K562 (cell line): ENCODE measurements around the gene C1orf116. TPM values are rescaled to one million over a fixed set of nuclear protein-coding genes. Genes with fewer than 3 reads are reported as not detected.

Source experiments
- ETV5 ChIP-seq: sonication (generic); formaldehyde crosslinking; IDR thresholded peaks from 2 replicates; pipeline ENCODE4 v1.4.0; 2020; ENCODE audit warnings: low read depth, mild to moderate bottlenecking, missing genetic modification reagents
- MAFK ChIP-seq: IDR thresholded peaks from 2 replicates; pipeline ENCODE4 v1.6.1; 2011; ENCODE audit warnings: low read length, improper control_type of control experiment
- NCOA1 ChIP-seq: fragments of 450-650 bp; IDR thresholded peaks from 2 replicates; pipeline ENCODE4 v1.6.1; 2016; ENCODE audit warnings: low read depth
- POLR2H ChIP-seq: IDR thresholded peaks from 2 replicates; pipeline ENCODE4 v1.6.1; 2016; ENCODE audit warnings: missing genetic modification characterization, low read depth, mild to moderate bottlenecking, control low read depth, missing compliant biosample characterization, moderate library complexity
- PTRF ChIP-seq: fragments of 450-650 bp; IDR thresholded peaks from 2 replicates; pipeline ENCODE4 v1.6.1; 2016; ENCODE audit warnings: mild to moderate bottlenecking, missing genetic modification characterization, missing compliant biosample characterization
- polyA plus RNA-seq, 8 experiments: library from polyadenylated mRNA; depleted of rRNA in 4 of 8; stranded (reverse) in 5 of 8; unstranded in 3 of 8; fragments of >200 nt; fragmentation: Nextera tagmentation in 2 of 8; fragmentation: Illumina TruSeq in 1 of 8; extraction: Ambion mirVana in 2 of 8; extraction: Trizol in 1 of 8; gene quantifications; 2 replicates each; pipeline versions ENCODE4 v1.2.1 to v1.2.3, GENCODE V29; 2011 to 2014; ENCODE audit warnings: inconsistent platforms in 1 of 8, missing spikeins in 1 of 8
- total RNA-seq, 7 experiments: library from RNA; depleted of rRNA in 6 of 7; stranded (reverse); fragments of >200 nt in 6 of 7; fragmentation: Illumina TruSeq in 2 of 7; extraction: Trizol in 2 of 7; gene quantifications; 2 replicates each; pipeline versions ENCODE4 v1.2.1 to v1.2.3, GENCODE V29; 2011 to 2021; ENCODE audit warnings: low replicate concordance in 1 of 7
- TF ChIP-seq, protein P1 (sequence below): fragments of 200-600 bp; sonication (generic); IDR thresholded peaks from one replicate; pipeline ENCODE4 v1.6.1; 2012; ENCODE audit warnings: mild to moderate bottlenecking, low read depth, low read length, inconsistent platforms
- TF ChIP-seq, protein P2 (sequence below): fragments of 250-450 bp; sonication (Bioruptor Pico); IDR thresholded peaks from 2 replicates; pipeline ENCODE4 v1.4.0; 2020; ENCODE audit warnings: mild to moderate bottlenecking
- TF ChIP-seq, protein P3 (sequence below): fragments of 450-650 bp; conservative IDR thresholded peaks from 2 replicates; pipeline ENCODE4 v1.6.1; 2016; ENCODE audit warnings: missing genetic modification characterization, low read depth, mild to moderate bottlenecking, missing compliant biosample characterization, moderate library complexity
- TF ChIP-seq, protein P4 (sequence below): fragments of 250-450 bp; sonication (Bioruptor Pico); IDR thresholded peaks from 2 replicates; pipeline ENCODE4 v1.8.0; 2022; ENCODE audit warnings: inconsistent platforms

C1orf116 gene
- total and polyA plus RNA-seq, 9 of the 15 experiments (the other 6 are each of a cell fraction or from before 2014, with no cell fraction given): 0.62 to 3.0 (median 0.95) TPM

DNA sequence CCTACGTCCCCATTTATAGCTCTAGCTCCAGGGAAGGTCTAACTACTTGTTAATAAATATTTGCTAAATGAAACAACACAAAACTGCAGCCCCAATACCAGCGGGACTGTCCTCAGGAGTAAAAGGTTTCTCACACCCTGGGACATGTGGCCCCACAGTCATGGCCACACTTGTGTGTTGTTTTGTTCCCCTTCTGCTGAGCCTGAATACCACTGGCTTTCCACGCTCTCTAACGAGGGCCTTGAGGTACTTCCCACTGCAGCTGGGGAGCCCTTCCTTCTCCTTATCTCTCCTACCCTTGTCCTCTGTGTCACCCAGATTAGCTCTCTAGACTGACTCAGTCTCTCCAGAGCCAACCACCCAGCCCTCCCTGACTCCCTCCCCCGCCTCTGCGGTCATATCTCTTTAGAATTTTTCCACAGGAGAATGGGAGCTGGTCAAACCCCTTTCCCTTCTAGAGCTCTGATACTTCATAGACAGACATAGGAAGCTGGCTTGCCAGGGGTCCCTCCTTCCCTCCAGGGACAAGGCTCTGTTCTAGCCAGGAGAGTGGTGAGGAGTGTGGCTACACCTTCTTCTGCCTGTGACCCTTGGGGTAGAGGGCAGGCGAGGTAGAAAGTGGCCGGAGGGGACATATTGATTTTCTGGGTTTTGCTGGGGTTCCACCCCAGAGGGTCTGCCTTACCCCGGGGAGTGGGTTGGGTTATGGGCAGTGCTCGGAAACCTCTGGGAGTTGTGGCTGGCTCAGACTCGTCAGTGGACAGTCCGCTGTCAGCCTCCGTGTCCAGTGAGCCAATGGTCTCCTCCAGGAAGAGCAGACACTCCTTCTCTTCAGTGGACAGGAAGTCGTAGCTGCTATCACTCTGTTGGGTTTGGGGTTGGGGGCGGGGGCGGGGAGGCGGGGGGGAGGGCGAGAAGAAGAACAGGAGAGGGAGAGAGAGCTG lies 8.1 kb downstream of the C1orf116 start (continued):
- TF ChIP-seq, protein P1, sequence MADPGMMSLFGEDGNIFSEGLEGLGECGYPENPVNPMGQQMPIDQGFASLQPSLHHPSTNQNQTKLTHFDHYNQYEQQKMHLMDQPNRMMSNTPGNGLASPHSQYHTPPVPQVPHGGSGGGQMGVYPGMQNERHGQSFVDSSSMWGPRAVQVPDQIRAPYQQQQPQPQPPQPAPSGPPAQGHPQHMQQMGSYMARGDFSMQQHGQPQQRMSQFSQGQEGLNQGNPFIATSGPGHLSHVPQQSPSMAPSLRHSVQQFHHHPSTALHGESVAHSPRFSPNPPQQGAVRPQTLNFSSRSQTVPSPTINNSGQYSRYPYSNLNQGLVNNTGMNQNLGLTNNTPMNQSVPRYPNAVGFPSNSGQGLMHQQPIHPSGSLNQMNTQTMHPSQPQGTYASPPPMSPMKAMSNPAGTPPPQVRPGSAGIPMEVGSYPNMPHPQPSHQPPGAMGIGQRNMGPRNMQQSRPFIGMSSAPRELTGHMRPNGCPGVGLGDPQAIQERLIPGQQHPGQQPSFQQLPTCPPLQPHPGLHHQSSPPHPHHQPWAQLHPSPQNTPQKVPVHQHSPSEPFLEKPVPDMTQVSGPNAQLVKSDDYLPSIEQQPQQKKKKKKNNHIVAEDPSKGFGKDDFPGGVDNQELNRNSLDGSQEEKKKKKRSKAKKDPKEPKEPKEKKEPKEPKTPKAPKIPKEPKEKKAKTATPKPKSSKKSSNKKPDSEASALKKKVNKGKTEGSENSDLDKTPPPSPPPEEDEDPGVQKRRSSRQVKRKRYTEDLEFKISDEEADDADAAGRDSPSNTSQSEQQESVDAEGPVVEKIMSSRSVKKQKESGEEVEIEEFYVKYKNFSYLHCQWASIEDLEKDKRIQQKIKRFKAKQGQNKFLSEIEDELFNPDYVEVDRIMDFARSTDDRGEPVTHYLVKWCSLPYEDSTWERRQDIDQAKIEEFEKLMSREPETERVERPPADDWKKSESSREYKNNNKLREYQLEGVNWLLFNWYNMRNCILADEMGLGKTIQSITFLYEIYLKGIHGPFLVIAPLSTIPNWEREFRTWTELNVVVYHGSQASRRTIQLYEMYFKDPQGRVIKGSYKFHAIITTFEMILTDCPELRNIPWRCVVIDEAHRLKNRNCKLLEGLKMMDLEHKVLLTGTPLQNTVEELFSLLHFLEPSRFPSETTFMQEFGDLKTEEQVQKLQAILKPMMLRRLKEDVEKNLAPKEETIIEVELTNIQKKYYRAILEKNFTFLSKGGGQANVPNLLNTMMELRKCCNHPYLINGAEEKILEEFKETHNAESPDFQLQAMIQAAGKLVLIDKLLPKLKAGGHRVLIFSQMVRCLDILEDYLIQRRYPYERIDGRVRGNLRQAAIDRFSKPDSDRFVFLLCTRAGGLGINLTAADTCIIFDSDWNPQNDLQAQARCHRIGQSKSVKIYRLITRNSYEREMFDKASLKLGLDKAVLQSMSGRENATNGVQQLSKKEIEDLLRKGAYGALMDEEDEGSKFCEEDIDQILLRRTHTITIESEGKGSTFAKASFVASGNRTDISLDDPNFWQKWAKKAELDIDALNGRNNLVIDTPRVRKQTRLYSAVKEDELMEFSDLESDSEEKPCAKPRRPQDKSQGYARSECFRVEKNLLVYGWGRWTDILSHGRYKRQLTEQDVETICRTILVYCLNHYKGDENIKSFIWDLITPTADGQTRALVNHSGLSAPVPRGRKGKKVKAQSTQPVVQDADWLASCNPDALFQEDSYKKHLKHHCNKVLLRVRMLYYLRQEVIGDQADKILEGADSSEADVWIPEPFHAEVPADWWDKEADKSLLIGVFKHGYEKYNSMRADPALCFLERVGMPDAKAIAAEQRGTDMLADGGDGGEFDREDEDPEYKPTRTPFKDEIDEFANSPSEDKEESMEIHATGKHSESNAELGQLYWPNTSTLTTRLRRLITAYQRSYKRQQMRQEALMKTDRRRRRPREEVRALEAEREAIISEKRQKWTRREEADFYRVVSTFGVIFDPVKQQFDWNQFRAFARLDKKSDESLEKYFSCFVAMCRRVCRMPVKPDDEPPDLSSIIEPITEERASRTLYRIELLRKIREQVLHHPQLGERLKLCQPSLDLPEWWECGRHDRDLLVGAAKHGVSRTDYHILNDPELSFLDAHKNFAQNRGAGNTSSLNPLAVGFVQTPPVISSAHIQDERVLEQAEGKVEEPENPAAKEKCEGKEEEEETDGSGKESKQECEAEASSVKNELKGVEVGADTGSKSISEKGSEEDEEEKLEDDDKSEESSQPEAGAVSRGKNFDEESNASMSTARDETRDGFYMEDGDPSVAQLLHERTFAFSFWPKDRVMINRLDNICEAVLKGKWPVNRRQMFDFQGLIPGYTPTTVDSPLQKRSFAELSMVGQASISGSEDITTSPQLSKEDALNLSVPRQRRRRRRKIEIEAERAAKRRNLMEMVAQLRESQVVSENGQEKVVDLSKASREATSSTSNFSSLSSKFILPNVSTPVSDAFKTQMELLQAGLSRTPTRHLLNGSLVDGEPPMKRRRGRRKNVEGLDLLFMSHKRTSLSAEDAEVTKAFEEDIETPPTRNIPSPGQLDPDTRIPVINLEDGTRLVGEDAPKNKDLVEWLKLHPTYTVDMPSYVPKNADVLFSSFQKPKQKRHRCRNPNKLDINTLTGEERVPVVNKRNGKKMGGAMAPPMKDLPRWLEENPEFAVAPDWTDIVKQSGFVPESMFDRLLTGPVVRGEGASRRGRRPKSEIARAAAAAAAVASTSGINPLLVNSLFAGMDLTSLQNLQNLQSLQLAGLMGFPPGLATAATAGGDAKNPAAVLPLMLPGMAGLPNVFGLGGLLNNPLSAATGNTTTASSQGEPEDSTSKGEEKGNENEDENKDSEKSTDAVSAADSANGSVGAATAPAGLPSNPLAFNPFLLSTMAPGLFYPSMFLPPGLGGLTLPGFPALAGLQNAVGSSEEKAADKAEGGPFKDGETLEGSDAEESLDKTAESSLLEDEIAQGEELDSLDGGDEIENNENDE: peak; percentile 21
- TF ChIP-seq PTRF (tag) (peak; percentile 94), NCOA1 (peak; percentile 97), MAFK (peak; percentile 11; the same call in 1 of the 2 replicates), ETV5 (CRISPR knock-in tag) (peak; percentile 81), POLR2H (tag) (peak; percentile 89)
- TF ChIP-seq, protein P2, sequence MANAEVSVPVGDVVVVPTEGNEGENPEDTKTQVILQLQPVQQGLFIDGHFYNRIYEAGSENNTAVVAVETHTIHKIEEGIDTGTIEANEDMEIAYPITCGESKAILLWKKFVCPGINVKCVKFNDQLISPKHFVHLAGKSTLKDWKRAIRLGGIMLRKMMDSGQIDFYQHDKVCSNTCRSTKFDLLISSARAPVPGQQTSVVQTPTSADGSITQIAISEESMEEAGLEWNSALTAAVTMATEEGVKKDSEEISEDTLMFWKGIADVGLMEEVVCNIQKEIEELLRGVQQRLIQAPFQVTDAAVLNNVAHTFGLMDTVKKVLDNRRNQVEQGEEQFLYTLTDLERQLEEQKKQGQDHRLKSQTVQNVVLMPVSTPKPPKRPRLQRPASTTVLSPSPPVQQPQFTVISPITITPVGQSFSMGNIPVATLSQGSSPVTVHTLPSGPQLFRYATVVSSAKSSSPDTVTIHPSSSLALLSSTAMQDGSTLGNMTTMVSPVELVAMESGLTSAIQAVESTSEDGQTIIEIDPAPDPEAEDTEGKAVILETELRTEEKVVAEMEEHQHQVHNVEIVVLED (CRISPR knock-in tag): peak; percentile 83
- TF ChIP-seq, protein P3, sequence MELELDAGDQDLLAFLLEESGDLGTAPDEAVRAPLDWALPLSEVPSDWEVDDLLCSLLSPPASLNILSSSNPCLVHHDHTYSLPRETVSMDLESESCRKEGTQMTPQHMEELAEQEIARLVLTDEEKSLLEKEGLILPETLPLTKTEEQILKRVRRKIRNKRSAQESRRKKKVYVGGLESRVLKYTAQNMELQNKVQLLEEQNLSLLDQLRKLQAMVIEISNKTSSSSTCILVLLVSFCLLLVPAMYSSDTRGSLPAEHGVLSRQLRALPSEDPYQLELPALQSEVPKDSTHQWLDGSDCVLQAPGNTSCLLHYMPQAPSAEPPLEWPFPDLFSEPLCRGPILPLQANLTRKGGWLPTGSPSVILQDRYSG (tag): peak; percentile 99
- TF ChIP-seq, protein P4, sequence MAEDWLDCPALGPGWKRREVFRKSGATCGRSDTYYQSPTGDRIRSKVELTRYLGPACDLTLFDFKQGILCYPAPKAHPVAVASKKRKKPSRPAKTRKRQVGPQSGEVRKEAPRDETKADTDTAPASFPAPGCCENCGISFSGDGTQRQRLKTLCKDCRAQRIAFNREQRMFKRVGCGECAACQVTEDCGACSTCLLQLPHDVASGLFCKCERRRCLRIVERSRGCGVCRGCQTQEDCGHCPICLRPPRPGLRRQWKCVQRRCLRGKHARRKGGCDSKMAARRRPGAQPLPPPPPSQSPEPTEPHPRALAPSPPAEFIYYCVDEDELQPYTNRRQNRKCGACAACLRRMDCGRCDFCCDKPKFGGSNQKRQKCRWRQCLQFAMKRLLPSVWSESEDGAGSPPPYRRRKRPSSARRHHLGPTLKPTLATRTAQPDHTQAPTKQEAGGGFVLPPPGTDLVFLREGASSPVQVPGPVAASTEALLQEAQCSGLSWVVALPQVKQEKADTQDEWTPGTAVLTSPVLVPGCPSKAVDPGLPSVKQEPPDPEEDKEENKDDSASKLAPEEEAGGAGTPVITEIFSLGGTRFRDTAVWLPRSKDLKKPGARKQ (CRISPR knock-in tag): no peak
